Measurements from ENCODE around the gene CCDC3. TPM values are rescaled to one million over a fixed set of nuclear protein-coding genes. Genes with fewer than 3 reads are reported as not detected.

Gene CCDC3
- total RNA-seq, 6 experiments from 2014 or later, result 3.6 to 10.2 (median 5.8) TPM

GRCh38 chr10:12880423-12880822 is 121.1 kb downstream of the CCDC3 start:
- Histone ChIP-seq H3K9me3 (no peaks in the 10 kb centered on the region), H3K27me3 (no peaks in the 10 kb centered on the region), H3K4me1 (peaks cover 0 to 4% (median 0%) of the 10 kb centered on the region in 4 donors), H3K4me3 (no peak overlapping the region), H3K27ac (no peak overlapping the region), H3K36me3 (no peaks in the 10 kb centered on the region)
- DNase-seq (no peak), ATAC-seq (no peak)
- intact Hi-C loops (cut with DNase I), result no loop called here
- TF ChIP-seq, protein P1, sequence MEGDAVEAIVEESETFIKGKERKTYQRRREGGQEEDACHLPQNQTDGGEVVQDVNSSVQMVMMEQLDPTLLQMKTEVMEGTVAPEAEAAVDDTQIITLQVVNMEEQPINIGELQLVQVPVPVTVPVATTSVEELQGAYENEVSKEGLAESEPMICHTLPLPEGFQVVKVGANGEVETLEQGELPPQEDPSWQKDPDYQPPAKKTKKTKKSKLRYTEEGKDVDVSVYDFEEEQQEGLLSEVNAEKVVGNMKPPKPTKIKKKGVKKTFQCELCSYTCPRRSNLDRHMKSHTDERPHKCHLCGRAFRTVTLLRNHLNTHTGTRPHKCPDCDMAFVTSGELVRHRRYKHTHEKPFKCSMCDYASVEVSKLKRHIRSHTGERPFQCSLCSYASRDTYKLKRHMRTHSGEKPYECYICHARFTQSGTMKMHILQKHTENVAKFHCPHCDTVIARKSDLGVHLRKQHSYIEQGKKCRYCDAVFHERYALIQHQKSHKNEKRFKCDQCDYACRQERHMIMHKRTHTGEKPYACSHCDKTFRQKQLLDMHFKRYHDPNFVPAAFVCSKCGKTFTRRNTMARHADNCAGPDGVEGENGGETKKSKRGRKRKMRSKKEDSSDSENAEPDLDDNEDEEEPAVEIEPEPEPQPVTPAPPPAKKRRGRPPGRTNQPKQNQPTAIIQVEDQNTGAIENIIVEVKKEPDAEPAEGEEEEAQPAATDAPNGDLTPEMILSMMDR (IDR thresholded peaks at IDR 0.05), result no peak
- no peak for TF ChIP-seq POLR2A (IDR thresholded peaks at IDR 0.05)

GRCh38 chr10:12877150-12877549 is 124.4 kb downstream of the CCDC3 start:
- DNase-seq, result no peak
- Histone ChIP-seq H3K27ac (no peak overlapping the region), H3K27me3 (no peaks in the 10 kb centered on the region), H3K4me1 (peaks cover 0 to 32% (median 7%) of the 10 kb centered on the region in 4 donors), H3K9me3 (no peaks in the 10 kb centered on the region), H3K4me3 (no peak overlapping the region), H3K36me3 (no peaks in the 10 kb centered on the region)
- TF ChIP-seq, protein P1 (IDR thresholded peaks at IDR 0.05), result no peak
- no peak for TF ChIP-seq POLR2A (IDR thresholded peaks at IDR 0.05)
- intact Hi-C loops (cut with DNase I), result no loop called here
- WGBS (ENCODE audit: insufficient coverage, low coverage, low lambda C conversion rate, missing lambda C conversion rate), result 78% methylated on average over 2 of the region's 3 CpGs
- no peak for ATAC-seq

GRCh38 chr10:12876266-12876665 is 125.2 kb downstream of the CCDC3 start:
- intact Hi-C loops (cut with DNase I), result no loop called here
- no peaks in the 10 kb centered on the region for H3K27me3 ChIP-seq
- no peaks in the 10 kb centered on the region for H3K9me3 ChIP-seq
- TF ChIP-seq, protein P1 (IDR thresholded peaks at IDR 0.05), result no peak
- TF ChIP-seq POLR2A (IDR thresholded peaks at IDR 0.05), result no peak
- ATAC-seq (no peak), DNase-seq (no peak)
- H3K4me1 ChIP-seq, result peaks cover 0 to 33% (median 7%) of the 10 kb centered on the region in 4 donors
- H3K36me3 ChIP-seq, result no peaks in the 10 kb centered on the region
- no peak overlapping the region for H3K4me3 ChIP-seq
- 100% methylated on average over 2 of the region's 5 CpGs for WGBS (ENCODE audit: insufficient coverage, low coverage, low lambda C conversion rate, missing lambda C conversion rate)
- H3K27ac ChIP-seq, result no peak overlapping the region

- DNase-seq (peak; percentile 28 to 70 (median 61)), ATAC-seq (peak; percentile 83 to 89 (median 87))
- intact Hi-C loops (cut with DNase I), result no loop called here
- Histone ChIP-seq H3K36me3 (no peaks in the 10 kb centered on the region), H3K4me1 (peaks cover 0 to 33% (median 7%) of the 10 kb centered on the region in 4 donors), H3K27ac (no peak overlapping the region), H3K4me3 (no peak overlapping the region), H3K9me3 (no peaks in the 10 kb centered on the region), H3K27me3 (no peaks in the 10 kb centered on the region)
- 20% methylated on average over 5 of the region's 5 CpGs for WGBS (ENCODE audit: insufficient coverage, low coverage, low lambda C conversion rate, missing lambda C conversion rate)
- TF ChIP-seq POLR2A (IDR thresholded peaks at IDR 0.05), result no peak
- TF ChIP-seq, protein P1 (IDR thresholded peaks at IDR 0.05), result no peak
These were observed 126.4 kb downstream of the CCDC3 start for GRCh38 chr10:12875100-12875499.

GRCh38 chr10:12874501-12874900 is 127.0 kb downstream of the CCDC3 start:
- no peak for ATAC-seq
- 100% methylated on average over 5 of the region's 6 CpGs for WGBS (ENCODE audit: insufficient coverage, low coverage, low lambda C conversion rate, missing lambda C conversion rate)
- H3K9me3 ChIP-seq, result no peaks in the 10 kb centered on the region
- H3K36me3 ChIP-seq, result no peaks in the 10 kb centered on the region
- no peaks in the 10 kb centered on the region for H3K27me3 ChIP-seq
- TF ChIP-seq, protein P1 (IDR thresholded peaks at IDR 0.05), result no peak
- TF ChIP-seq POLR2A (IDR thresholded peaks at IDR 0.05), result no peak
- DNase-seq, result no peak
- no peak overlapping the region for H3K4me3 ChIP-seq
- intact Hi-C loops (cut with DNase I), result no loop called here
- H3K27ac ChIP-seq, result no peak overlapping the region
- peaks cover 0 to 33% (median 7%) of the 10 kb centered on the region in 4 donors for H3K4me1 ChIP-seq

All from right lobe of liver (tissue), 6 donors.